Effector memory CD4-positive, alpha-beta T cell (primary cell): Measurements from ENCODE around the gene GLRA3.
"Not testable (repeated sequence)": the region's sequence is repeated elsewhere in the genome, so short reads cannot be mapped to it uniquely, and the experiment has no call there.

ENCODE experiments used
- DNase-seq, 3 donors: peaks; one replicate each; pipeline ENCODE4 v3.0.0-alpha.2; 2020
- H3K27ac ChIP-seq: 2 replicates; pipeline ENCODE4 v1.7.0; 2013; ENCODE audit warnings: mild to moderate bottlenecking, low read length, moderate library complexity; ENCODE audit not compliant: insufficient read depth, poor library complexity, severe bottlenecking
- H3K27me3 ChIP-seq: replicated peaks from 2 replicates; pipeline ENCODE4 v1.7.0; 2013; ENCODE audit warnings: mild to moderate bottlenecking, low read length; ENCODE audit not compliant: insufficient read depth, control insufficient read depth, poor library complexity, severe bottlenecking
- H3K36me3 ChIP-seq: 2 replicates; pipeline ENCODE4 v1.7.0; 2013; ENCODE audit warnings: mild to moderate bottlenecking, low read length, moderate library complexity; ENCODE audit not compliant: control insufficient read depth, insufficient read depth
- H3K4me1 ChIP-seq: 2 replicates; pipeline ENCODE4 v1.7.0; 2013; ENCODE audit warnings: low read length, mild to moderate bottlenecking; ENCODE audit not compliant: control insufficient read depth, insufficient read depth, poor library complexity, severe bottlenecking
- H3K4me3 ChIP-seq: 2 replicates; pipeline ENCODE4 v1.7.0; 2013; ENCODE audit warnings: low read length, low read depth, mild to moderate bottlenecking; ENCODE audit not compliant: insufficient read depth, poor library complexity, severe bottlenecking
- H3K9me3 ChIP-seq: 2 replicates; pipeline ENCODE4 v1.7.0; 2013; ENCODE audit warnings: mild to moderate bottlenecking, low read length, moderate library complexity; ENCODE audit not compliant: control insufficient read depth

The GLRA3 gene

DNA sequence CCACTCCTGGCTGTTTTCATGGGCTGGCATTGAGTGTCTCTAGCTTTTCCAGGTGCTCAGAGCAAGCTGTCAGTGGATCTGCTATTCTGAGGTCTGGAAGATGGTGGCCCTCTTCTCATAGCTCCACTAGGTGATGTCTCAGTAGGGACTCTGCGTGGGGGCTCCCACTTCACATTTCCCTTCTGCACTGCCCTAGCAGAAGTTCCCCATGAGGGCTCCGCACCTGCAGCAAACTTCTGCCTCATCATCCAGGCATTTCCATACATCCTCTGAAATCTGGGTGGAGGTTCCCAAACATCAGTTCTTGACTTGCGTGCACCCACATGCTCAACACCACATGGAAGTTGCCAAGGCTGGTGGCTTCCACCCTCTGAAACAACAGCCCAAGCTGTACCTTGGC is 13.8 kb downstream of the GLRA3 start:
- no peak overlapping the region for H3K27ac ChIP-seq
- no peak for DNase-seq
- H3K27me3 ChIP-seq, result no peaks in the 10 kb centered on the region
- H3K36me3 ChIP-seq, result no peaks in the 10 kb centered on the region
- no peak overlapping the region for H3K4me3 ChIP-seq
- no peaks in the 10 kb centered on the region for H3K4me1 ChIP-seq
- no peaks in the 10 kb centered on the region for H3K9me3 ChIP-seq

DNA sequence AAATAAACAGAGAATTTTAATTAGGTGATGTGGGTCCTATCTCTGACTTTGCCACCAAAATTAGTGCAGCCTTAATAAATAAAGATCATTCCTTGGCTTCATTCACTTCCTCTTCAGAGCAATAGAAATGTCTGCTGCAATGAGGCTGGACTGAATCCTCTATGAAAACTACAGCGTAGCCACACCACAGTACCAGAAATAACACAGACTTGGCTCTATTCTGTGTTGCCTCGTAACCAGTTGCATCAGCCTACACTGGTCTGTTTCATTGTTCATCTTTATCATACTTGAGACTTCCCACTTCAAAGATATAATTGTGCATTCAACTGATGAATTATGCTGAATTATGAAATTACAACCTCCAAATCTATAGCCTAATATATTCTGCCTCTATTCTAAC is 15.8 kb downstream of the GLRA3 start:
- H3K9me3 ChIP-seq, result no peaks in the 10 kb centered on the region
- H3K27ac ChIP-seq, result no peak overlapping the region
- no peaks in the 10 kb centered on the region for H3K4me1 ChIP-seq
- no peaks in the 10 kb centered on the region for H3K36me3 ChIP-seq
- H3K27me3 ChIP-seq, result no peaks in the 10 kb centered on the region
- DNase-seq, result no peak
- H3K4me3 ChIP-seq, result no peak overlapping the region

DNA sequence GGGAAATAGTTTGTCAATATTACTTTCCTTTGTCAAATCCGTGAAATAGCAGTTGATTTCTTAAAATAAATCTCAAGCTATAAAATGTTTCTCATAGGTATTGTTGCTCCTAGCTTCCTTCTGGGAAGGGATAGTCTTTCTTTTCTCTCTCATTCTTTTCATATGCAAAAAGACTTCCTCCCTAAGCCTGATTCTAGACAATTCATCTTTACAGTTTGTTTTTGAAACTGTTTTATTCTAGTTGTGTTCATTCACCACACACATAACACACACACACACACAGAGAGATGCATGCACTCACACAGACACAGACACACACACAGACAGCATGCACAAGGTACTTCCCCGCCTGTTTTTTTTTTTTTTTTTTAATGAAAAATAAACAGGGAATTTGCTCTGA is 18.2 kb downstream of the GLRA3 start:
- no peaks in the 10 kb centered on the region for H3K9me3 ChIP-seq
- no peaks in the 10 kb centered on the region for H3K36me3 ChIP-seq
- H3K4me3 ChIP-seq, result no peak overlapping the region
- H3K27me3 ChIP-seq, result no peaks in the 10 kb centered on the region
- no peaks in the 10 kb centered on the region for H3K4me1 ChIP-seq
- no peak overlapping the region for H3K27ac ChIP-seq
- DNase-seq, result no peak

DNA sequence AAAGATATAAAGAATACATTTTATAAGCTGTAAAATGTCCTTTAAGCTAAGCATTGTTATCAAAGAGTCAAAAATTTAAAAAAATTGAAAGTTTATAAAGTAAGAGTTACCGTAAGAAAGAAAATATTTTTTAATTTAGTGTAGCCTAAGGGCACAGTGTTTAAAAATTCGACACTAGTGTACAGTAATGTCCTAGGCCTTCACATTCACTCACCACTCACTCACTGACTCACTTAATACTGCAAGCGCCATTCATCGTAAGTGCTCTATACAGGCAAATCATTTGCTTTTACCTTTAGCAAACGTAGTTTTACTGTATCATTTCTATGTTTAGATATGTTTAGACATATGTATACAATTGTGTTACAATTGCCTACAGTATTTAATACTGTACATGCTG is 20.2 kb downstream of the GLRA3 start:
- H3K4me1 ChIP-seq, result no peaks in the 10 kb centered on the region
- H3K27ac ChIP-seq, result no peak overlapping the region
- no peaks in the 10 kb centered on the region for H3K36me3 ChIP-seq
- no peaks in the 10 kb centered on the region for H3K9me3 ChIP-seq
- no peak for DNase-seq
- no peak overlapping the region for H3K4me3 ChIP-seq
- no peaks in the 10 kb centered on the region for H3K27me3 ChIP-seq

DNA sequence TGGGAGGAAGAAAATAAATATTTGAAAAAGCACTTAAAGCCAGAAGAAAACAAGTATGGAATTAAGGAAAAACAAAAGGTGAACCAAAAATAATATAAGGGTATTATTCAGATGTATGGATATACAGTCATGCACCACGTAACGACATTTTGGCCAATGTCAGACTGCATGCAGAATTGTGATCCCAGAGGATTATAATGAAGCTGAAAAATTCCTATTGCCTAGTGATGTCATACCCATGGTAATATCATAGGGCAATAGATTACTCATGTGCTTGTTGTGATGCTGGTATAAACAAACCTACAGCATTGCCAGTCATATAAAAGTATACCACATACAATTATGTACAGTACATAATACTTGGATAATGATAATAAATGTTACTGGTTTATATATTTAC is 20.9 kb downstream of the GLRA3 start:
- no peak overlapping the region for H3K27ac ChIP-seq
- H3K36me3 ChIP-seq, result no peaks in the 10 kb centered on the region
- DNase-seq, result no peak
- no peak overlapping the region for H3K4me3 ChIP-seq
- no peaks in the 10 kb centered on the region for H3K27me3 ChIP-seq
- H3K9me3 ChIP-seq, result no peaks in the 10 kb centered on the region
- H3K4me1 ChIP-seq, result no peaks in the 10 kb centered on the region

- Histone ChIP-seq H3K36me3 (no peaks in the 10 kb centered on the region), H3K4me1 (no peaks in the 10 kb centered on the region), H3K9me3 (no peaks in the 10 kb centered on the region), H3K4me3 (no peak overlapping the region), H3K27me3 (no peaks in the 10 kb centered on the region), H3K27ac (no peak overlapping the region)
- no peak for DNase-seq
Measured at GRCh38 chr4:174805746-174806145, 23.3 kb downstream of the GLRA3 start.

- no peak for DNase-seq
- no peaks in the 10 kb centered on the region for H3K9me3 ChIP-seq
- no peak overlapping the region for H3K4me3 ChIP-seq
Measured at GRCh38 chr4:174794543-174795094, 34.4 kb downstream of the GLRA3 start.

DNA sequence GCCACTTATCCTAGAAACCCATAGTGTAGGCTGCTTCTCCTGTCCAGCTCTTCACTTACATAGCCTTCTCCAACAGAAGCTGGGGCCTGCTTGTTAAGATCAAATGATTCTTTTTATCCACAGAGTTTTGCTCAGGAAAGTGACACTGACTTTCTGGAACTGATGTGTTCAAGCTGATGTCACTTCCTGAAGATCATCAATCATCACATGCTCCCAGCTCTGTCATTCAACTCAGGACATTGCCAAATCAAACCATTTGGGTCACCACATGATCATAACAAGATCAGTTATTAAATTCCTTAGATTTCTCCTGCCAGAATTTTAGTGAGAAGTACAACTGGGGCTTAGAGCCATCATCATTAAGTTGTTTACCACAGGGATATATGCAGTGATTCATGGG is 39.4 kb downstream of the GLRA3 start:
- Histone ChIP-seq H3K9me3 (no peaks in the 10 kb centered on the region), H3K27me3 (no peaks in the 10 kb centered on the region), H3K4me1 (no peaks in the 10 kb centered on the region), H3K27ac (no peak overlapping the region), H3K4me3 (no peak overlapping the region), H3K36me3 (no peaks in the 10 kb centered on the region)
- no peak for DNase-seq

More at GRCh38 chr4:174794543-174795094, 34.4 kb downstream of the GLRA3 start:
- Histone ChIP-seq H3K36me3 (no peaks in the 10 kb centered on the region), H3K4me1 (no peaks in the 10 kb centered on the region), H3K27me3 (no peaks in the 10 kb centered on the region), H3K27ac (no peak overlapping the region)

- not testable (repeated sequence) for H3K36me3 ChIP-seq, DNase-seq, H3K4me3 ChIP-seq, H3K4me1 ChIP-seq, H3K27me3 ChIP-seq, H3K27ac ChIP-seq, H3K9me3 ChIP-seq
Measured at GRCh38 chr4:174778274-174778986, 50.6 kb downstream of the GLRA3 start.

DNA sequence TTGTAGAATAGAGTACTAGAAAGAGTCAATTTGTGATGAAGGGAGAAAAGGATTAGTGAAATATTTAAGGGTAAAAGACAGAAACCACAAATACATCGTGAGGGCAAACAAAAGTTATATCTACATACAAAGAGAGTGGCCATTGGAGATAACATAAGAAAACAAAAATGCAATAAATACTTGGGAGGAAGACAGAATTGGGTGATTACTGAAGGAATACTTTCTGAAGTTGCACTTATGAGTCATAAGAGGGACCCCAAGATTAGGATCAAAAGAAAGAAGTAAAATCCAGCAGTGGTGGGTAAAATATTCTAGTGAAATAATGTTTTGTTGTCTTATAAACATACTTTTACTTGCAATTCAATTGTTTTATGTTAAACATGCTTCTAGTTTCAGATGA is 53.7 kb downstream of the GLRA3 start:
- Histone ChIP-seq H3K9me3 (no peaks in the 10 kb centered on the region), H3K4me3 (no peak overlapping the region), H3K4me1 (no peaks in the 10 kb centered on the region), H3K36me3 (no peaks in the 10 kb centered on the region), H3K27ac (no peak overlapping the region), H3K27me3 (no peaks in the 10 kb centered on the region)
- DNase-seq, result no peak
